MCF 10A (cell line): ENCODE results near the gene RGS19. TPM values are rescaled to one million over a fixed set of nuclear protein-coding genes. Genes with fewer than 3 reads are reported as not detected.

Experiments used
- BruUV-seq: library from RNA; stranded (reverse); fragments of 400-500 nt; replicated peaks from 2 replicates; lab custom pipeline; 2021; lab: Mats Ljungman, UMichigan
- CTCF ChIA-PET: fragments of 300-600 bp; sonication (Branson Sonifier 250); formaldehyde crosslinking; extraction: SDS; loops from one replicate; lab custom pipeline; 2021; ENCODE audit warnings: antibody characterized with exemption, inconsistent platforms; lab: Yijun Ruan, JAX
- POLR2A ChIA-PET: fragments of 300-600, 350-650 bp; sonication (Branson Sonifier 250); formaldehyde crosslinking; extraction: SDS; loops from one replicate; lab custom pipeline; 2020; ENCODE audit warnings: antibody characterized with exemption, inconsistent platforms; lab: Yijun Ruan, JAX
- DNase-seq: peaks from one replicate; pipeline ENCODE4 v3.0.0-alpha.2; 2018; ENCODE audit not compliant: unreplicated experiment
- H3K27ac Mint-ChIP-seq: one replicate; pipeline ENCODE4 v1.8.0; 2022; ENCODE audit warnings: mild to moderate bottlenecking, low read depth, mixed read lengths; ENCODE audit not compliant: unreplicated experiment
- H3K27me3 Mint-ChIP-seq: one replicate; pipeline ENCODE4 v1.8.0; 2022; ENCODE audit warnings: mixed read lengths; ENCODE audit not compliant: insufficient read depth, unreplicated experiment
- H3K36me3 Mint-ChIP-seq: one replicate; pipeline ENCODE4 v1.8.0; 2022; ENCODE audit warnings: mild to moderate bottlenecking, moderate library complexity, mixed read lengths; ENCODE audit not compliant: insufficient read depth, unreplicated experiment
- H3K4me1 Mint-ChIP-seq: one replicate; pipeline ENCODE4 v1.8.0; 2022; ENCODE audit warnings: mixed read lengths; ENCODE audit not compliant: insufficient read depth, unreplicated experiment
- H3K4me3 Mint-ChIP-seq: one replicate; pipeline ENCODE4 v1.8.0; 2022; ENCODE audit warnings: mild to moderate bottlenecking, moderate library complexity, mixed read lengths; ENCODE audit not compliant: unreplicated experiment
- H3K9me3 Mint-ChIP-seq: one replicate; pipeline ENCODE4 v1.8.0; 2022; ENCODE audit warnings: mixed read lengths; ENCODE audit not compliant: unreplicated experiment
- CTCF ChIP-seq: fragments of 200-600 bp; IDR thresholded peaks from one replicate; pipeline ENCODE4 v1.8.0; 2022; ENCODE audit warnings: antibody characterized with exemption, mild to moderate bottlenecking; ENCODE audit not compliant: unreplicated experiment
- intact Hi-C: fragments of 100-400 bp; cut with micrococcal nuclease; formaldehyde crosslinking; loops from 2 replicates; pipeline ENCODE4 v1.14.1; 2022
- total RNA-seq: library from RNA; stranded (reverse); gene quantifications from 2 replicates; pipeline ENCODE4 v1.2.3, GENCODE V29; 2022

RGS19 gene
- total RNA-seq, 1 experiment from 2014 or later, result 8.8 TPM

DNA sequence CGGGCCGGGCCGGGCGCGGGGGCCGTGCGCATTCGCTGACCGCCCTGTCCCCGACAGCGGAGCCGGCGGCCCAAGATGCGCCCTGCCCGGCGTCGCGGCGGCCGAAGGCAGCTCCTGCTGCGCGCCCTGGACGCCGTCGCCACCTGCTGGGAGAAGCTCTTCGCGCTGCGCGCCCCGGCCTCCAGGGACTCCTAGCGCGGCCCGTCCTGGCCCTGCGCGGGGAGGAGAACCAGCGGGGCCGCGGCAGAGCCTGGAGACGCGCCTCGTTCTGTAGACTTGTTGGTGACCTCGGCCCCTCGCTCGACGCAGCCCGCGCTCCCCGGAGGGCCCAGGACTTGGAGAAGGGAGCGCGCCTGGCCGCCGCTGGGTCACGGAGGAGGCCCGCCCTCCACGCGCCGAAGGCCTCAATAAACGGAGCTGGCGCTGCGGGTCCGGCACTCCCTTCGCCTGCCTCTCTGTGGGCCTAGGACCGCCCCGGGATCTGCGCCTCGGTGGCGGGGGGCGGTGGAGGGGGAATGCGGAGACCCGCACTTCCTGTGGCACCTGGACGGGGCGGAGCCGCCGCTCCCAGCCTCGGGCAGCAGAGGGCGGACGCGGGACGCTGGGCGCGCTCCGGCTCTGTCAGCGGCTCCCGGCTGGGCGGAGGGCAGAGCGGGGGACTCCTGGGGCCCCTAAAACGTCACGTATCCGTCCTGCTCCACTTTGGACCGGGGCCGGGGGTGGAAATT lies 40.6 kb downstream of the RGS19 start:
- ChIA-PET CTCF (interaction anchor here (0.6 to 10.8 kb wide), 46 partner anchors 8 to 602 kb away, joined by 3 to 284 read pairs (median 4); partner anchors contain the start of genes LKAAEAR1, OPRL1, RGS19 and SAMD10), POLR2A (interaction anchor here (0.6 to 3.8 kb wide), 18 partner anchors 9 to 497 kb away, joined by 3 to 26 read pairs (median 5); partner anchors contain the start of genes LKAAEAR1, PRPF6, RGS19 and SAMD10)
- intact Hi-C loops, result loop anchor here (1.0 to 2.0 kb wide), 3 partner anchors 19 to 82 kb away; partner anchors contain the start of gene PRPF6
- H3K9me3 Mint-ChIP-seq, result no peaks in the 10 kb centered on the region
- H3K4me1 Mint-ChIP-seq, result peaks cover 9% of the 10 kb centered on the region
- BruUV-seq, result no TSS peak
- H3K36me3 Mint-ChIP-seq, result peaks cover 23% of the 10 kb centered on the region
- peak; percentile 77 for DNase-seq
- TF ChIP-seq CTCF, result peak; percentile 79
- peak overlapping the region; percentile 65 for H3K4me3 Mint-ChIP-seq
- H3K27ac Mint-ChIP-seq, result no peak overlapping the region
- no peaks in the 10 kb centered on the region for H3K27me3 Mint-ChIP-seq

- peaks cover 29% of the 10 kb centered on the region for H3K36me3 Mint-ChIP-seq
- no TSS peak for BruUV-seq
- H3K4me1 Mint-ChIP-seq, result peaks cover 9% of the 10 kb centered on the region
- H3K27ac Mint-ChIP-seq, result no peak overlapping the region
- intact Hi-C loops, result loop anchor here (2.0 kb wide), 1 partner anchor 57 kb away; the partner anchor contains the start of gene PRPF6
- DNase-seq, result no peak
- H3K27me3 Mint-ChIP-seq, result no peaks in the 10 kb centered on the region
- ChIA-PET CTCF (interaction anchor here (0.6 to 10.8 kb wide), 35 partner anchors 8 to 601 kb away, joined by 3 to 284 read pairs (median 5); partner anchors contain the start of genes RGS19, SAMD10 and TCEA2), POLR2A (interaction anchor here (0.9 to 3.8 kb wide), 11 partner anchors 12 to 496 kb away, joined by 3 to 26 read pairs (median 9); partner anchors contain the start of genes LKAAEAR1, PRPF6, RGS19 and SAMD10)
- H3K9me3 Mint-ChIP-seq, result no peaks in the 10 kb centered on the region
- no peak for TF ChIP-seq CTCF
- H3K4me3 Mint-ChIP-seq, result peak overlapping the region; percentile 65
Measured at GRCh38 chr20:64038224-64038564, 41.1 kb downstream of the RGS19 start.

- Mint-ChIP-seq H3K27ac (no peak overlapping the region), H3K27me3 (no peaks in the 10 kb centered on the region), H3K36me3 (peaks cover 34% of the 10 kb centered on the region), H3K9me3 (no peaks in the 10 kb centered on the region), H3K4me1 (peaks cover 9% of the 10 kb centered on the region), H3K4me3 (peak overlapping the region; percentile 65)
- CTCF ChIA-PET, result interaction anchor here (0.6 to 10.8 kb wide), 27 partner anchors 8 to 396 kb away, joined by 3 to 284 read pairs (median 9); partner anchors contain the start of genes RGS19, SAMD10 and TCEA2
- POLR2A ChIA-PET, result interaction anchor here (0.6 to 3.8 kb wide), 10 partner anchors 12 to 496 kb away, joined by 3 to 26 read pairs (median 6); partner anchors contain the start of genes PRPF6, RGS19, SAMD10 and SOX18
- no peak for TF ChIP-seq CTCF
- no TSS peak for BruUV-seq
- intact Hi-C loops, result loop anchor here (2.0 kb wide), 1 partner anchor 57 kb away; the partner anchor contains the start of gene PRPF6
- DNase-seq, result no peak
Measured at GRCh38 chr20:64037498-64038213, 41.7 kb downstream of the RGS19 start.

GRCh38 chr20:64037199-64037497 lies 42.2 kb downstream of the RGS19 start:
- TF ChIP-seq CTCF, result no peak
- Mint-ChIP-seq H3K36me3 (peaks cover 38% of the 10 kb centered on the region), H3K27me3 (no peaks in the 10 kb centered on the region), H3K9me3 (no peaks in the 10 kb centered on the region), H3K27ac (no peak overlapping the region), H3K4me1 (peaks cover 9% of the 10 kb centered on the region), H3K4me3 (no peak overlapping the region)
- ChIA-PET POLR2A (interaction anchor here (0.6 to 1.6 kb wide), 3 partner anchors 27 to 225 kb away, joined by 3 to 7 read pairs (median 5); partner anchors contain the start of gene PRPF6), CTCF (interaction anchor here (0.6 to 10.8 kb wide), 10 partner anchors 9 to 171 kb away, joined by 3 to 284 read pairs (median 8); partner anchors contain the start of gene TCEA2)
- no TSS peak for BruUV-seq
- intact Hi-C loops, result no loop called here
- DNase-seq, result no peak
